ENCODE data around the gene ARID1B. TPM values are rescaled to one million over a fixed set of nuclear protein-coding genes. Genes with fewer than 3 reads are reported as not detected.

ARID1B gene
- total RNA-seq, 1 experiment from 2014 or later = 60.3 TPM

DNA sequence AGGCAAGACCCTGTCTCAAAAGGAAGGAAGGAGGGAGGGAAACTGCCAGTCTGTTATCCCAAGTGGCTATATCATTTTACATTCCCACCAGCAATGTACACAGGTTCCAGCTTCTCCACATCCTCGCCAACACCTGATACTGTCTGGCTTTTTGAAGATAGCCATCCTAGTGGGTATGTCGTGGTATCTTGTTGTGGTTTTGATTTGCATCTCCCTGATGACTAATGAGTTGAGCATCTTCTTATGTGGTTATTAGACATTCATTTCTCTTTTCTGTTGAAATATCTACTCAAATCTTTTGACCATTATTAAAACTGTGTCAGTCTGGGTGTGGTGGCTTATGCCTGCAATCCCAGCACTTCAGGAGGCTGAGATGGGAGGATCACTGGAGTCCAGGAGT lies 47.9 kb upstream of the ARID1B start:
- Mint-ChIP-seq H3K4me3 (no peak overlapping the region), H3K27ac (no peak overlapping the region), H3K9me3 (no peaks in the 10 kb centered on the region), H3K27me3 (ENCODE audit: low read depth) (no peaks in the 10 kb centered on the region), H3K4me1 (peaks cover 5% of the 10 kb centered on the region; the same call in 1 of the 2 replicates), H3K36me3 (no peaks in the 10 kb centered on the region)
- DNase-seq (ENCODE audit: low spot score) = no peak
- ChIA-PET CTCF (no interaction called here), POLR2A (no interaction called here)
- no peak for TF ChIP-seq SOX15 (CRISPR knock-in tag; IDR thresholded peaks at IDR 0.05)
- no peak for TF ChIP-seq HMGA2 (CRISPR knock-in tag; IDR thresholded peaks at IDR 0.05)
- TF ChIP-seq NFATC4 (CRISPR knock-in tag; IDR thresholded peaks at IDR 0.05) = no peak
- no peak for TF ChIP-seq FOXK1 (CRISPR knock-in tag; IDR thresholded peaks at IDR 0.05)
- TF ChIP-seq ETV6 (CRISPR knock-in tag; IDR thresholded peaks at IDR 0.05) = no peak
- TF ChIP-seq ZBTB21 (CRISPR knock-in tag; IDR thresholded peaks at IDR 0.05; ENCODE audit: borderline replicate concordance) = no peak
- TF ChIP-seq, protein P1, sequence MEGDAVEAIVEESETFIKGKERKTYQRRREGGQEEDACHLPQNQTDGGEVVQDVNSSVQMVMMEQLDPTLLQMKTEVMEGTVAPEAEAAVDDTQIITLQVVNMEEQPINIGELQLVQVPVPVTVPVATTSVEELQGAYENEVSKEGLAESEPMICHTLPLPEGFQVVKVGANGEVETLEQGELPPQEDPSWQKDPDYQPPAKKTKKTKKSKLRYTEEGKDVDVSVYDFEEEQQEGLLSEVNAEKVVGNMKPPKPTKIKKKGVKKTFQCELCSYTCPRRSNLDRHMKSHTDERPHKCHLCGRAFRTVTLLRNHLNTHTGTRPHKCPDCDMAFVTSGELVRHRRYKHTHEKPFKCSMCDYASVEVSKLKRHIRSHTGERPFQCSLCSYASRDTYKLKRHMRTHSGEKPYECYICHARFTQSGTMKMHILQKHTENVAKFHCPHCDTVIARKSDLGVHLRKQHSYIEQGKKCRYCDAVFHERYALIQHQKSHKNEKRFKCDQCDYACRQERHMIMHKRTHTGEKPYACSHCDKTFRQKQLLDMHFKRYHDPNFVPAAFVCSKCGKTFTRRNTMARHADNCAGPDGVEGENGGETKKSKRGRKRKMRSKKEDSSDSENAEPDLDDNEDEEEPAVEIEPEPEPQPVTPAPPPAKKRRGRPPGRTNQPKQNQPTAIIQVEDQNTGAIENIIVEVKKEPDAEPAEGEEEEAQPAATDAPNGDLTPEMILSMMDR (IDR thresholded peaks at IDR 0.05) = no peak
- TF ChIP-seq, protein P2, sequence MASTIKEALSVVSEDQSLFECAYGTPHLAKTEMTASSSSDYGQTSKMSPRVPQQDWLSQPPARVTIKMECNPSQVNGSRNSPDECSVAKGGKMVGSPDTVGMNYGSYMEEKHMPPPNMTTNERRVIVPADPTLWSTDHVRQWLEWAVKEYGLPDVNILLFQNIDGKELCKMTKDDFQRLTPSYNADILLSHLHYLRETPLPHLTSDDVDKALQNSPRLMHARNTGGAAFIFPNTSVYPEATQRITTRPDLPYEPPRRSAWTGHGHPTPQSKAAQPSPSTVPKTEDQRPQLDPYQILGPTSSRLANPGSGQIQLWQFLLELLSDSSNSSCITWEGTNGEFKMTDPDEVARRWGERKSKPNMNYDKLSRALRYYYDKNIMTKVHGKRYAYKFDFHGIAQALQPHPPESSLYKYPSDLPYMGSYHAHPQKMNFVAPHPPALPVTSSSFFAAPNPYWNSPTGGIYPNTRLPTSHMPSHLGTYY (CRISPR knock-in tag; IDR thresholded peaks at IDR 0.05) = no peak
- TF ChIP-seq, protein P3, sequence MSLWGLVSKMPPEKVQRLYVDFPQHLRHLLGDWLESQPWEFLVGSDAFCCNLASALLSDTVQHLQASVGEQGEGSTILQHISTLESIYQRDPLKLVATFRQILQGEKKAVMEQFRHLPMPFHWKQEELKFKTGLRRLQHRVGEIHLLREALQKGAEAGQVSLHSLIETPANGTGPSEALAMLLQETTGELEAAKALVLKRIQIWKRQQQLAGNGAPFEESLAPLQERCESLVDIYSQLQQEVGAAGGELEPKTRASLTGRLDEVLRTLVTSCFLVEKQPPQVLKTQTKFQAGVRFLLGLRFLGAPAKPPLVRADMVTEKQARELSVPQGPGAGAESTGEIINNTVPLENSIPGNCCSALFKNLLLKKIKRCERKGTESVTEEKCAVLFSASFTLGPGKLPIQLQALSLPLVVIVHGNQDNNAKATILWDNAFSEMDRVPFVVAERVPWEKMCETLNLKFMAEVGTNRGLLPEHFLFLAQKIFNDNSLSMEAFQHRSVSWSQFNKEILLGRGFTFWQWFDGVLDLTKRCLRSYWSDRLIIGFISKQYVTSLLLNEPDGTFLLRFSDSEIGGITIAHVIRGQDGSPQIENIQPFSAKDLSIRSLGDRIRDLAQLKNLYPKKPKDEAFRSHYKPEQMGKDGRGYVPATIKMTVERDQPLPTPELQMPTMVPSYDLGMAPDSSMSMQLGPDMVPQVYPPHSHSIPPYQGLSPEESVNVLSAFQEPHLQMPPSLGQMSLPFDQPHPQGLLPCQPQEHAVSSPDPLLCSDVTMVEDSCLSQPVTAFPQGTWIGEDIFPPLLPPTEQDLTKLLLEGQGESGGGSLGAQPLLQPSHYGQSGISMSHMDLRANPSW (CRISPR knock-in tag; conservative IDR thresholded peaks at IDR 0.05; ENCODE audit: low read depth) = no peak
- no peak for TF ChIP-seq ATF1 (CRISPR knock-in tag; IDR thresholded peaks at IDR 0.05)
- ATAC-seq = no peak

DNA sequence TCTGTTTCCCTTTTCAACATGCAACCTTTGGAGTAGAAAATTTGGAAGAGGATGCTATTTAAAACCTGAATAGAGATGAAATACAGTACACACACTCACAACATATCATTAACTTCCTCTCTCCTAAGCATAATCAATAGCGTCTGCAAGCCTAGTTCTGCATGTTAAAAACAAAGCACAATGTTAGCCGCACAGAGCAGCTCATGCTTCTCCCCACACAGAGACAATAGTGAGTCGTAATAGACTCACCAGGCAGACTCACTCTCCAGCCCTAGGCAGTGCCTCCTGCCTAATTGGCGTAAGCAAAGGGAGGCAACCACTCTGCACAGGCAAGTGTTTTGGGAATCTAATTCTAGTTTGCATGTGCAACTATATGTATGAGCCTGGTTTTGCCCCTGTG lies 45.8 kb upstream of the ARID1B start:
- ATAC-seq = peak; percentile 73
- DNase-seq (ENCODE audit: low spot score) = no peak
- no peaks in the 10 kb centered on the region for H3K9me3 Mint-ChIP-seq
- H3K36me3 Mint-ChIP-seq = no peaks in the 10 kb centered on the region
- H3K4me3 Mint-ChIP-seq = no peak overlapping the region
- H3K27ac Mint-ChIP-seq = no peak overlapping the region
- H3K27me3 Mint-ChIP-seq (ENCODE audit: low read depth) = no peaks in the 10 kb centered on the region
- ChIA-PET POLR2A (no interaction called here), CTCF (no interaction called here)
- H3K4me1 Mint-ChIP-seq = peaks cover 5% of the 10 kb centered on the region; the same call in 1 of the 2 replicates
- TF ChIP-seq ELF4 (CRISPR knock-in tag; IDR thresholded peaks at IDR 0.05; ENCODE audit: low read depth) = no peak
- TF ChIP-seq, protein P4, sequence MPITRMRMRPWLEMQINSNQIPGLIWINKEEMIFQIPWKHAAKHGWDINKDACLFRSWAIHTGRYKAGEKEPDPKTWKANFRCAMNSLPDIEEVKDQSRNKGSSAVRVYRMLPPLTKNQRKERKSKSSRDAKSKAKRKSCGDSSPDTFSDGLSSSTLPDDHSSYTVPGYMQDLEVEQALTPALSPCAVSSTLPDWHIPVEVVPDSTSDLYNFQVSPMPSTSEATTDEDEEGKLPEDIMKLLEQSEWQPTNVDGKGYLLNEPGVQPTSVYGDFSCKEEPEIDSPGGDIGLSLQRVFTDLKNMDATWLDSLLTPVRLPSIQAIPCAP (CRISPR knock-in tag; IDR thresholded peaks at IDR 0.05) = no peak
- no peak for TF ChIP-seq GTF2I (CRISPR knock-in tag; conservative IDR thresholded peaks at IDR 0.05)
- TF ChIP-seq, protein P5, sequence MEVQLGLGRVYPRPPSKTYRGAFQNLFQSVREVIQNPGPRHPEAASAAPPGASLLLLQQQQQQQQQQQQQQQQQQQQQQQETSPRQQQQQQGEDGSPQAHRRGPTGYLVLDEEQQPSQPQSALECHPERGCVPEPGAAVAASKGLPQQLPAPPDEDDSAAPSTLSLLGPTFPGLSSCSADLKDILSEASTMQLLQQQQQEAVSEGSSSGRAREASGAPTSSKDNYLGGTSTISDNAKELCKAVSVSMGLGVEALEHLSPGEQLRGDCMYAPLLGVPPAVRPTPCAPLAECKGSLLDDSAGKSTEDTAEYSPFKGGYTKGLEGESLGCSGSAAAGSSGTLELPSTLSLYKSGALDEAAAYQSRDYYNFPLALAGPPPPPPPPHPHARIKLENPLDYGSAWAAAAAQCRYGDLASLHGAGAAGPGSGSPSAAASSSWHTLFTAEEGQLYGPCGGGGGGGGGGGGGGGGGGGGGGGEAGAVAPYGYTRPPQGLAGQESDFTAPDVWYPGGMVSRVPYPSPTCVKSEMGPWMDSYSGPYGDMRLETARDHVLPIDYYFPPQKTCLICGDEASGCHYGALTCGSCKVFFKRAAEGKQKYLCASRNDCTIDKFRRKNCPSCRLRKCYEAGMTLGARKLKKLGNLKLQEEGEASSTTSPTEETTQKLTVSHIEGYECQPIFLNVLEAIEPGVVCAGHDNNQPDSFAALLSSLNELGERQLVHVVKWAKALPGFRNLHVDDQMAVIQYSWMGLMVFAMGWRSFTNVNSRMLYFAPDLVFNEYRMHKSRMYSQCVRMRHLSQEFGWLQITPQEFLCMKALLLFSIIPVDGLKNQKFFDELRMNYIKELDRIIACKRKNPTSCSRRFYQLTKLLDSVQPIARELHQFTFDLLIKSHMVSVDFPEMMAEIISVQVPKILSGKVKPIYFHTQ (CRISPR knock-in tag; IDR thresholded peaks at IDR 0.05) = no peak
- no peak for TF ChIP-seq KAT7 (CRISPR knock-in tag; IDR thresholded peaks at IDR 0.05; ENCODE audit: borderline replicate concordance)
- TF ChIP-seq, protein P6, sequence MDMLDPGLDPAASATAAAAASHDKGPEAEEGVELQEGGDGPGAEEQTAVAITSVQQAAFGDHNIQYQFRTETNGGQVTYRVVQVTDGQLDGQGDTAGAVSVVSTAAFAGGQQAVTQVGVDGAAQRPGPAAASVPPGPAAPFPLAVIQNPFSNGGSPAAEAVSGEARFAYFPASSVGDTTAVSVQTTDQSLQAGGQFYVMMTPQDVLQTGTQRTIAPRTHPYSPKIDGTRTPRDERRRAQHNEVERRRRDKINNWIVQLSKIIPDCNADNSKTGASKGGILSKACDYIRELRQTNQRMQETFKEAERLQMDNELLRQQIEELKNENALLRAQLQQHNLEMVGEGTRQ (CRISPR knock-in tag; IDR thresholded peaks at IDR 0.05) = no peak
- no peak for TF ChIP-seq JUN (CRISPR knock-in tag; IDR thresholded peaks at IDR 0.05)
- TF ChIP-seq, protein P7, sequence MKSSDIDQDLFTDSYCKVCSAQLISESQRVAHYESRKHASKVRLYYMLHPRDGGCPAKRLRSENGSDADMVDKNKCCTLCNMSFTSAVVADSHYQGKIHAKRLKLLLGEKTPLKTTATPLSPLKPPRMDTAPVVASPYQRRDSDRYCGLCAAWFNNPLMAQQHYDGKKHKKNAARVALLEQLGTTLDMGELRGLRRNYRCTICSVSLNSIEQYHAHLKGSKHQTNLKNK (CRISPR knock-in tag; IDR thresholded peaks at IDR 0.05) = no peak
- TF ChIP-seq, protein P8, sequence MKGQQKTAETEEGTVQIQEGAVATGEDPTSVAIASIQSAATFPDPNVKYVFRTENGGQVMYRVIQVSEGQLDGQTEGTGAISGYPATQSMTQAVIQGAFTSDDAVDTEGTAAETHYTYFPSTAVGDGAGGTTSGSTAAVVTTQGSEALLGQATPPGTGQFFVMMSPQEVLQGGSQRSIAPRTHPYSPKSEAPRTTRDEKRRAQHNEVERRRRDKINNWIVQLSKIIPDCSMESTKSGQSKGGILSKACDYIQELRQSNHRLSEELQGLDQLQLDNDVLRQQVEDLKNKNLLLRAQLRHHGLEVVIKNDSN (CRISPR knock-in tag; IDR thresholded peaks at IDR 0.05) = no peak
- TF ChIP-seq, protein P3 (CRISPR knock-in tag; conservative IDR thresholded peaks at IDR 0.05; ENCODE audit: low read depth) = no peak
- TF ChIP-seq, protein P9, sequence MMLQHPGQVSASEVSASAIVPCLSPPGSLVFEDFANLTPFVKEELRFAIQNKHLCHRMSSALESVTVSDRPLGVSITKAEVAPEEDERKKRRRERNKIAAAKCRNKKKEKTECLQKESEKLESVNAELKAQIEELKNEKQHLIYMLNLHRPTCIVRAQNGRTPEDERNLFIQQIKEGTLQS (CRISPR knock-in tag; conservative IDR thresholded peaks at IDR 0.05) = no peak
- no peak for TF ChIP-seq ZNF138 (CRISPR knock-in tag; conservative IDR thresholded peaks at IDR 0.05)
